Measurements from ENCODE around the gene CCDC71. TPM values are rescaled to one million over a fixed set of nuclear protein-coding genes. Genes with fewer than 3 reads are reported as not detected.

Gene CCDC71
- total RNA-seq, 4 donors from 2014 or later, result 30.4 to 38.3 (median 36.3) TPM

DNA sequence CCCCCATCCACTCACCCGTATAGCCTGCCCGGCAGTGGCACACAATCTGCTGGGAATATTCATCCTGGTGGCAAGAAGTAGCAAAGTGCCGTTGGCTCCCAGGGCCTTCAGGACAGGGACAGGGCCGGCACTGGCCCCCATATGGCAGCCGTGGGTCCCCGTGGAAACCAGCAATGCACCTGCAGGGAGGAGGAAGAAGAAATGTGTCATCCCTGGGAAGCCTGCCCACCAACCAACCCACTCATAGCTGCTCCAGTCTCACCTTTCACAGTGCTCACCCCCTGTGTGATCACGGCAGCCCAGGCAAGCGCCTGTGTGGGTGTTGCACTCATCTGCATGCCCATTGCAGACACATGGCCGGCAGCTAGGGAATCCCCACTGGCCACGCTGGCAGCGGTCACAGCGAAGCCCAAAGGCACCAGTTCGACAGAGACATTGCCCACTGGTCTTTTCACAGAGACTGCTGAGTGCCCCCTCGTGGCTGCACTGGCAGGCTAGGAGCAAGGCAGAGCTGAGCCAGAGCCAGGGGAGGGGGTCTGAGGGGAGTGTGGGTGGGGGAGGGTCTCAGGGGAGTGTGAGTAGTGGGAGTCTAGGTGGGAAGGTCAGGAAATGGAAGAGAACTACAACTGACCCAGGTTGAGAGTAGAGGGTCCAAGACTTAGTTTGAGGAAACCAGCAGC, 41.0 kb downstream of the CCDC71 start:
- no peak for DNase-seq (ENCODE audit: low spot score in 2 of 2)
- no peaks in the 10 kb centered on the region for H3K27me3 ChIP-seq
- no peaks in the 10 kb centered on the region for H3K9me3 ChIP-seq
- peaks cover 0 to 14% (median under 1%) of the 10 kb centered on the region in 4 donors for H3K4me1 ChIP-seq
- H3K27ac ChIP-seq, result no peak overlapping the region
- TF ChIP-seq POLR2A (IDR thresholded peaks at IDR 0.05) (no peak), EP300 (IDR thresholded peaks at IDR 0.05) (no peak)
- TF ChIP-seq, protein P1, sequence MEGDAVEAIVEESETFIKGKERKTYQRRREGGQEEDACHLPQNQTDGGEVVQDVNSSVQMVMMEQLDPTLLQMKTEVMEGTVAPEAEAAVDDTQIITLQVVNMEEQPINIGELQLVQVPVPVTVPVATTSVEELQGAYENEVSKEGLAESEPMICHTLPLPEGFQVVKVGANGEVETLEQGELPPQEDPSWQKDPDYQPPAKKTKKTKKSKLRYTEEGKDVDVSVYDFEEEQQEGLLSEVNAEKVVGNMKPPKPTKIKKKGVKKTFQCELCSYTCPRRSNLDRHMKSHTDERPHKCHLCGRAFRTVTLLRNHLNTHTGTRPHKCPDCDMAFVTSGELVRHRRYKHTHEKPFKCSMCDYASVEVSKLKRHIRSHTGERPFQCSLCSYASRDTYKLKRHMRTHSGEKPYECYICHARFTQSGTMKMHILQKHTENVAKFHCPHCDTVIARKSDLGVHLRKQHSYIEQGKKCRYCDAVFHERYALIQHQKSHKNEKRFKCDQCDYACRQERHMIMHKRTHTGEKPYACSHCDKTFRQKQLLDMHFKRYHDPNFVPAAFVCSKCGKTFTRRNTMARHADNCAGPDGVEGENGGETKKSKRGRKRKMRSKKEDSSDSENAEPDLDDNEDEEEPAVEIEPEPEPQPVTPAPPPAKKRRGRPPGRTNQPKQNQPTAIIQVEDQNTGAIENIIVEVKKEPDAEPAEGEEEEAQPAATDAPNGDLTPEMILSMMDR (IDR thresholded peaks at IDR 0.05), result no peak
- no peak overlapping the region for H3K4me3 ChIP-seq
- peaks cover 3 to 92% (median 8%) of the 10 kb centered on the region in 3 donors for H3K36me3 ChIP-seq
- WGBS, 2 donors, result 71 to 81% methylated on average over 13 to 14 of the region's 14 CpGs

DNA sequence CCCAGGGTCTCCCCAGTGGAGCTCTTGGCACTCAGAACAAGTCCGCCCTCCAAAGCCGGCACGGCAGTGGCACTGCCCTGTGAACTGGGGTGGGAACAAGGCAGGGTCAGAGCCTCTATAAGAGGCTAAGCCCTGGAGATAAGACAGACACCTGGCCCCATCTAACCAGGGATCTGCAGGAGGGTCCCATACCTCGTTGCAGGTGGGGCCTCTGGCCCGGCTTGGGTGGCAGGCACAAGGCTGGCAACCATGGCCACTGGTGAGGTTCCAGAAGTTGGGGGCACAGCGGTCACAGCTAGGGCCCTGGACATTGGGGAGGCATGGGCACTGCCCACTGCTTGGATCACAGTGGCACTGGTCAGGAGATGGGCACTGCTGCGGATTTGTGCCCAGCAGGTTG, 41.9 kb downstream of the CCDC71 start:
- Histone ChIP-seq H3K36me3 (peaks cover 3 to 84% (median 8%) of the 10 kb centered on the region in 3 donors), H3K4me3 (no peak overlapping the region), H3K4me1 (peaks cover 2 to 13% (median 9%) of the 10 kb centered on the region in 4 donors), H3K27me3 (no peaks in the 10 kb centered on the region), H3K9me3 (no peaks in the 10 kb centered on the region), H3K27ac (no peak overlapping the region)
- 84 to 86% methylated on average over 6 of the region's 7 CpGs for WGBS, 2 donors
- TF ChIP-seq, protein P1 (IDR thresholded peaks at IDR 0.05), result no peak
- no peak for TF ChIP-seq EP300 (IDR thresholded peaks at IDR 0.05)
- TF ChIP-seq POLR2A (IDR thresholded peaks at IDR 0.05), result no peak
- DNase-seq (ENCODE audit: low spot score in 2 of 2), result no peak

DNA sequence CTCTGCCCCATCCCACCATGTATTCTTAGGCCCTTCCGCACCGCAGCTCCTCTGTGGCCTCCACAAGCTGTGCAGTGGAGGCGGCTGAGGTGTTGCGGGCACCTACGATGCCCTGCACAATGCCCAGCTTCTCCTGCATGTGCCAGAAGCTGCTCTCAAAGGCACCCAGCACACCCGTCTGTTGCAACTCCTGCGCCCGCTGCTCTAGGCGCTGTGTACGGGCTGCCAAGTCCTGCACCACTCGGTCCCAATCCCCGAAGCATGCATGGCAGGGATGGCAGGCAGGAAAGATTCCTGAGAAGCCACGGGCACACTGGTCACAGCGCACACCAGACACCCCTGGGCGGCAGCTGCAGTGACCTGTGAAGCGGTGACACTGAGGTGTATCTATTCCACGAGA, 42.4 kb downstream of the CCDC71 start:
- peaks cover 2 to 18% (median 14%) of the 10 kb centered on the region in 4 donors for H3K4me1 ChIP-seq
- no peak for TF ChIP-seq POLR2A (IDR thresholded peaks at IDR 0.05)
- TF ChIP-seq EP300 (IDR thresholded peaks at IDR 0.05), result no peak
- TF ChIP-seq, protein P1 (IDR thresholded peaks at IDR 0.05), result no peak
- H3K4me3 ChIP-seq, result no peak overlapping the region
- no peaks in the 10 kb centered on the region for H3K9me3 ChIP-seq
- 92 to 93% methylated on average over 12 to 17 of the region's 17 CpGs for WGBS, 2 donors
- H3K27me3 ChIP-seq, result no peaks in the 10 kb centered on the region
- H3K36me3 ChIP-seq, result peaks cover 3 to 84% (median 8%) of the 10 kb centered on the region in 3 donors
- no peak for DNase-seq (ENCODE audit: low spot score in 2 of 2)
- H3K27ac ChIP-seq, result no peak overlapping the region

DNA sequence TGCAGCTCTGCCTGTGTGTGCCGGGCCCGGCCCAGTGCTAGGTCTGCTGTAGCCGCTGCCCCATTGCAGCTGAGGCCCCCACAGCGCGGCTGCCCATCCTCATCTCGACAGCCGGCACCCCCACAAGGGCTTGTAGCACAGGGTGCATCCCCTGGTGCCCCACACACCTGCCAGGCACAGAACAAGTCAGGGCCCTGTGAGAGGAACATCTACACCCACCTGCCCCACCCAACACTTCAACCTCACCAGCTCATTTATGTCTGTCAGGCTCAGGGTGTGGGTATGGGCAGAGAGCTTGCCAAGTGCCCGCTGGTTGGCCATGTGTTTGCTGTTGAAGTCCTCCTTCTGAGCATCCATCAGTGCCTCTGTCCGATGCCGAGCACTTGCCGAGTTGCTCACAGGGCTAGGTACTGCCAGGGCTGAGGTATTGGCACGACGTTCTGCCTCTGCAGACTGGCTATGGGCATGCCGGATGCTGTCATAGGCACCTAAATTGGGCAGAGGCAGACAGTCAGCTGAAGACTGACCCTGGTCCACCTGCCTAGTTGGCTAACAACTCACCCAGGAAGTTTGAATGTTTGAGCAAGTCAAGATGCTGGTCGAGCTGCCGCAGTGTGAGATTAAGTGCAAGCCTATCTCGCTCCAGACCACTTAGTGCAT, 43.1 kb downstream of the CCDC71 start:
- H3K4me3 ChIP-seq, result no peak overlapping the region
- H3K9me3 ChIP-seq, result no peaks in the 10 kb centered on the region
- no peak overlapping the region for H3K27ac ChIP-seq
- peaks cover 3 to 84% (median 13%) of the 10 kb centered on the region in 3 donors for H3K36me3 ChIP-seq
- TF ChIP-seq, protein P1 (IDR thresholded peaks at IDR 0.05), result no peak
- TF ChIP-seq EP300 (IDR thresholded peaks at IDR 0.05), result no peak
- TF ChIP-seq POLR2A (IDR thresholded peaks at IDR 0.05), result no peak
- no peak for DNase-seq (ENCODE audit: low spot score in 2 of 2)
- peaks cover 2 to 21% (median 14%) of the 10 kb centered on the region in 4 donors for H3K4me1 ChIP-seq
- H3K27me3 ChIP-seq, result no peaks in the 10 kb centered on the region
- WGBS, 2 donors, result 92 to 95% methylated on average over 14 to 17 of the region's 17 CpGs

DNA sequence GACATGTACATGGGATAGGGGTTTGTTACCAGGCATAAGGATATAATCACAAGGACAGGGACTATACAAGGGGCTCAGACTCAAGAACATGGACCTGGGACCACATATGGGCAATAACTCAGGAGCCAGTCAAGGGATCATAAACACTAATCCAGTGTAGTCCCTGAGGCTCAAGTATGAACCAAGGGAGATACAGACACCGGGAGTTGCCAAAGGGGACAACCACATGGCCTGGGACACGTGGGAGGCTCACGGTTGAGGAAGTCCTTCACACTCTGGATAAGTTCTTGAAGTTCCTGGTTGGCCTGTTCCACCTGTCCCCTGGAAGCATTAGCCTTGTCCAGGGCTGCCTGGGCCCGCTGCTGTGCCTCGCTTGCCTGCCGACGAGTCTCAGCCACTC, 43.7 kb downstream of the CCDC71 start:
- Histone ChIP-seq H3K36me3 (peaks cover 3 to 84% (median 18%) of the 10 kb centered on the region in 3 donors), H3K27ac (no peak overlapping the region), H3K4me1 (peaks cover 2 to 24% (median 14%) of the 10 kb centered on the region in 4 donors), H3K4me3 (no peak overlapping the region), H3K27me3 (no peaks in the 10 kb centered on the region), H3K9me3 (no peaks in the 10 kb centered on the region)
- 82 to 91% methylated on average over 6 to 7 of the region's 7 CpGs for WGBS, 2 donors
- TF ChIP-seq POLR2A (IDR thresholded peaks at IDR 0.05) (no peak), EP300 (IDR thresholded peaks at IDR 0.05) (no peak)
- TF ChIP-seq, protein P1 (IDR thresholded peaks at IDR 0.05), result no peak
- no peak for DNase-seq (ENCODE audit: low spot score in 2 of 2)

Data from tibial nerve (tissue), 4 donors.